ENCODE measurements around the gene ROR2.

DNA sequence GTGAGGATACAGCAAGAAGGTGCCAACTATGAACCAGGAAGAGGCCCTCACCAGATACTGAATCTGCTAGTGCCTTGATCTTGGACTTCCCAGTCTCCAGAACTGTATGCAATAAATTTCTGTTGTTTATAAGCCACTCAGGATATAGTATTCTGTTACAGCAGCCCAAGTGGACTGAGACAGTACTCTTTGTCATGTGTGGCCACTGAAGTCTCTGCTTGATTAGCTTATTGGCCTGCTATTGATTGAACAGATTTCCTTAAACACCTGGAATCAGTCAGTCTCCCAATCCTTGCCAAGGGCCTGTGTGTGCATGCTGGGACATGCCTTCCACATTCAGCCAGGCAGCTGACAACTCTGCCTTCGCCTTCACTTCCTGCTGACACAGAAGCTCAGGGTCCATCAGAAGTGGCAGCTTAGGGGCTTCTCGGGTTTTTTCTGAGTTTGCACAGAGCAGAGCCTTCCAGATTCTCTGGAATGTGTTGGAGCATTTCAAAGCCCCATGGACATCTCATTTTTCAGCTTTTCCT is 13.7 kb upstream of the ROR2 start:
- TF ChIP-seq GATA1 (IDR thresholded peaks at IDR 0.05; ENCODE audit: low read depth, low read length), result no peak
- TF ChIP-seq POLR2A (IDR thresholded peaks at IDR 0.05; ENCODE audit: low read length), result no peak
